ENCODE results near the gene MARCKS.
A peak's percentile ranks its signal among the peaks of the same experiment; 100 is the strongest.

The MARCKS gene

DNA sequence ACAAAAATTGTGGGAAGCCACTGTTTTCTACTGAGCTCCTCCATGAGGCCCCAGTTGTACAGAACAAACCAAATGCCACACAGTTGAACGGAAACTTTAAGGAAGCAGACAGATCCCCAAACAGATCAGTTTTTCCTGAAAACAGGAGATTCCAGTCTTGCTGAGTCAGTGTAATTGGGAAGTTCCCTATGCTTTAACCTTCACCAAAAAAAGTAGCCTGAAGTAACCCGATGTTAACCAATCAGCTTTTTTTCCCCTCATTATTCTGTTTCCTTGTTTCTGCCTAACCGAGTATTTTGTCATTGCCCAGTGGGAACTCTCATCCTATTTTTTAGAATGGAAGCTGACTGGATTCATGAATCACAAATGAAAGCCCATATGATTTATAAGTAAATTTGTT, 36.7 kb downstream of the MARCKS start:
- H3K27me3 ChIP-seq (replicated peaks in 2 of 5; ENCODE audit: control insufficient read depth in 4 of 5, insufficient read depth in 5 of 5, low read length in 4 of 5), result no peaks in the 10 kb centered on the region
- H3K9me3 ChIP-seq (ENCODE audit: control extremely low read depth in 1 of 5, control insufficient read depth in 4 of 5, insufficient read depth in 2 of 5, low read depth in 1 of 5, low read length in 4 of 5), result peaks cover 0 to 18% (median 5%) of the 10 kb centered on the region in 5 experiments
- POLR2A ChIA-PET, result no interaction called here
- CTCF ChIA-PET, result interaction anchor here (0.7 to 0.9 kb wide), 2 partner anchors 14 to 15 kb away, joined by 3 to 4 read pairs; no protein-coding TSS in a partner anchor
- no peak for DNase-seq
- WGBS (ENCODE audit: insufficient coverage), result 86% methylated on average over 3 of the region's 3 CpGs
- H3K4me3 ChIP-seq (ENCODE audit: control insufficient read depth in 1 of 7, extremely low read depth in 1 of 7, insufficient read depth in 4 of 7, low read depth in 2 of 7, low read length in 6 of 7), result no peak overlapping the region
- peaks cover 0 to 14% (median 6%) of the 10 kb centered on the region in 4 experiments for H3K4me1 ChIP-seq (ENCODE audit: control extremely low read depth in 1 of 4, control insufficient read depth in 4 of 4, insufficient read depth in 4 of 4, low read length in 3 of 4)
- H3K36me3 ChIP-seq (ENCODE audit: control insufficient read depth in 4 of 4, insufficient read depth in 4 of 4, low read length in 3 of 4), result no peaks in the 10 kb centered on the region
- H3K27ac ChIP-seq (ENCODE audit: insufficient read depth in 1 of 2, low read depth in 1 of 2, low read length in 2 of 2, poor library complexity in 1 of 2, severe bottlenecking in 2 of 2), result no peak overlapping the region

GRCh38 chr6:113894712-113895674, 37.8 kb downstream of the MARCKS start:
- Histone ChIP-seq H3K4me1 (ENCODE audit: control extremely low read depth in 1 of 4, control insufficient read depth in 4 of 4, insufficient read depth in 4 of 4, low read length in 3 of 4) (peaks cover 0 to 14% (median 6%) of the 10 kb centered on the region in 4 experiments), H3K4me3 (ENCODE audit: control insufficient read depth in 1 of 7, extremely low read depth in 1 of 7, insufficient read depth in 4 of 7, low read depth in 2 of 7, low read length in 6 of 7) (no peak overlapping the region), H3K9me3 (ENCODE audit: control extremely low read depth in 1 of 5, control insufficient read depth in 4 of 5, insufficient read depth in 2 of 5, low read depth in 1 of 5, low read length in 4 of 5) (peaks cover 0 to 18% (median 5%) of the 10 kb centered on the region in 5 experiments), H3K27me3 (replicated peaks in 2 of 5; ENCODE audit: control insufficient read depth in 4 of 5, insufficient read depth in 5 of 5, low read length in 4 of 5) (no peaks in the 10 kb centered on the region), H3K36me3 (ENCODE audit: control insufficient read depth in 4 of 4, insufficient read depth in 4 of 4, low read length in 3 of 4) (no peaks in the 10 kb centered on the region), H3K27ac (ENCODE audit: insufficient read depth in 1 of 2, low read depth in 1 of 2, low read length in 2 of 2, poor library complexity in 1 of 2, severe bottlenecking in 2 of 2) (no peak overlapping the region)
- WGBS (ENCODE audit: insufficient coverage), result 93% methylated on average over 3 of the region's 6 CpGs
- CTCF ChIA-PET, result interaction anchor here (1.0 kb wide), 1 partner anchor 10 kb away, joined by 3 read pairs; no protein-coding TSS in a partner anchor
- peak in 2 of 3 donors; percentile 29 to 48 for DNase-seq
- POLR2A ChIA-PET, result no interaction called here

DNA sequence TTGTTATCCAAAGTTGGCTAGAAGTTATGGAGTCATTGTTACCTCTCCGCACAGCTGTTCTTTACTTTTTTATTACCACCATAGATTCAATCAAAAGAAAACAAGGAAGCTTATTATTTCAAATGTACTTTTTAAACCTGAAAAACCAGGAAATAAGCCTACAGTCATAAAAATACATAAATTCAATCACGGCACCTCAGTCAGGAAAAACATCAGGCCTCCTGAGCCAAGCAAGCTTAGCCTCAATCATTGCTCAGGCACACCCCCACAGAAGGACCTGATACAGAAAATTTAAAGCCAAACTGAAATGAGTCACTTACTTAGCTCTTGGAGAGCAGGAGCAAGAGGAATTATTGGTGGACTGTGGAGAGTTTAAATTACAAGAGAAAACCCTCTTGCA, 44.3 kb downstream of the MARCKS start:
- Histone ChIP-seq H3K36me3 (ENCODE audit: control insufficient read depth in 4 of 4, insufficient read depth in 4 of 4, low read length in 3 of 4) (no peaks in the 10 kb centered on the region), H3K27me3 (replicated peaks in 2 of 5; ENCODE audit: control insufficient read depth in 4 of 5, insufficient read depth in 5 of 5, low read length in 4 of 5) (no peaks in the 10 kb centered on the region), H3K4me3 (ENCODE audit: control insufficient read depth in 1 of 7, extremely low read depth in 1 of 7, insufficient read depth in 4 of 7, low read depth in 2 of 7, low read length in 6 of 7) (no peak overlapping the region), H3K9me3 (ENCODE audit: control extremely low read depth in 1 of 5, control insufficient read depth in 4 of 5, insufficient read depth in 2 of 5, low read depth in 1 of 5, low read length in 4 of 5) (peaks cover 0 to 3% (median 0%) of the 10 kb centered on the region in 5 experiments), H3K27ac (ENCODE audit: insufficient read depth in 1 of 2, low read depth in 1 of 2, low read length in 2 of 2, poor library complexity in 1 of 2, severe bottlenecking in 2 of 2) (no peak overlapping the region), H3K4me1 (ENCODE audit: control extremely low read depth in 1 of 4, control insufficient read depth in 4 of 4, insufficient read depth in 4 of 4, low read length in 3 of 4) (peaks cover 0 to 11% (median 0%) of the 10 kb centered on the region in 4 experiments)
- ChIA-PET POLR2A (no interaction called here), CTCF (no interaction called here)
- no peak for DNase-seq
- WGBS (ENCODE audit: insufficient coverage), result 86% methylated on average over 1 of the region's 2 CpGs

DNA sequence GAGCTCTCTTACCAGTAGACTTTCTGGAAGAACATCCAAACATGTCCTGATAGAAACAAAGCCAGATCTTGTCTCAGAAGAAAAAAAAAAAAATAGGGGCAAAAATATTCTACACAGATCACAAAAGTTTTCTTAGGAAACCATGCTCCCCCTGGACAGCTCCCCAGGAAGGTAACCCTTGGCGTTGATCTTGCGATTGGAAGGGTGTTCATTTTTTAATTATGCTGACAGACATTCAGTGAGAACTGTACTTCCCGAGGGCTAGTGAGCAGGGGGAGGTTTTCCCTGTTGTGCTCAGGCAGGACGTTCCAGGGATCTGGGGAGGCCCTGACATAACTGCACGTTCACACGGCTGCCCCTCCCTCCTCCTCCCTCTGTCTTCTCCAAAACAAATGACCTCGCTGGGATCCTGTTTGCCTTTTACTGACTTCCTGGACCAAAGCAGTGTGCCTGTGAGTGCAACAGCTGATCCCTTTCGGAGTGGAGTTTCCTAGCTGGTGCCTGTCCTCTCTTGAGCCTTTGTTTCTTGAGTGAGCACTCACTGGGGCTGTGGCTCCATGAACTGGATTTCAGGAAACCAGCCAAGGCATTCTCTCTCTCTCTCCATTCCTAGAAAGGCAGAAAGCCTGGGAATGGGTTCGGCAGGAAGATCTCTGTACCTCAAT, 46.7 kb downstream of the MARCKS start:
- DNase-seq, result no peak
- 61% methylated on average over 5 of the region's 9 CpGs for WGBS (ENCODE audit: insufficient coverage)
- CTCF ChIA-PET, result interaction anchor here (0.6 kb wide), 2 partner anchors 16 to 33 kb away, joined by 3 read pairs; no protein-coding TSS in a partner anchor

GRCh38 chr6:113907102-113907815, 50.1 kb downstream of the MARCKS start:
- ChIA-PET POLR2A (no interaction called here), CTCF (interaction anchor here (0.7 to 3.5 kb wide), 12 partner anchors 13 to 1406 kb away, joined by 3 to 17 read pairs (median 4); no protein-coding TSS in a partner anchor)
- Histone ChIP-seq H3K27ac (ENCODE audit: insufficient read depth in 1 of 2, low read depth in 1 of 2, low read length in 2 of 2, poor library complexity in 1 of 2, severe bottlenecking in 2 of 2) (no peak overlapping the region), H3K9me3 (ENCODE audit: control extremely low read depth in 1 of 5, control insufficient read depth in 4 of 5, insufficient read depth in 2 of 5, low read depth in 1 of 5, low read length in 4 of 5) (no peaks in the 10 kb centered on the region), H3K4me3 (ENCODE audit: control insufficient read depth in 1 of 7, extremely low read depth in 1 of 7, insufficient read depth in 4 of 7, low read depth in 2 of 7, low read length in 6 of 7) (no peak overlapping the region), H3K36me3 (ENCODE audit: control insufficient read depth in 4 of 4, insufficient read depth in 4 of 4, low read length in 3 of 4) (no peaks in the 10 kb centered on the region), H3K4me1 (ENCODE audit: control extremely low read depth in 1 of 4, control insufficient read depth in 4 of 4, insufficient read depth in 4 of 4, low read length in 3 of 4) (peaks cover 0 to 11% (median 0%) of the 10 kb centered on the region in 4 experiments), H3K27me3 (replicated peaks in 2 of 5; ENCODE audit: control insufficient read depth in 4 of 5, insufficient read depth in 5 of 5, low read length in 4 of 5) (no peaks in the 10 kb centered on the region)
- 96% methylated on average over 5 of the region's 6 CpGs for WGBS (ENCODE audit: insufficient coverage)
- no peak for DNase-seq

More for the DNA sequence above, 46.7 kb downstream of the MARCKS start:
- no peaks in the 10 kb centered on the region for H3K36me3 ChIP-seq (ENCODE audit: control insufficient read depth in 4 of 4, insufficient read depth in 4 of 4, low read length in 3 of 4)
- no peak overlapping the region for H3K27ac ChIP-seq (ENCODE audit: insufficient read depth in 1 of 2, low read depth in 1 of 2, low read length in 2 of 2, poor library complexity in 1 of 2, severe bottlenecking in 2 of 2)
- POLR2A ChIA-PET, result no interaction called here
- no peaks in the 10 kb centered on the region for H3K27me3 ChIP-seq (replicated peaks in 2 of 5; ENCODE audit: control insufficient read depth in 4 of 5, insufficient read depth in 5 of 5, low read length in 4 of 5)
- H3K4me3 ChIP-seq (ENCODE audit: control insufficient read depth in 1 of 7, extremely low read depth in 1 of 7, insufficient read depth in 4 of 7, low read depth in 2 of 7, low read length in 6 of 7), result no peak overlapping the region
- H3K4me1 ChIP-seq (ENCODE audit: control extremely low read depth in 1 of 4, control insufficient read depth in 4 of 4, insufficient read depth in 4 of 4, low read length in 3 of 4), result peaks cover 0 to 11% (median 0%) of the 10 kb centered on the region in 4 experiments
- H3K9me3 ChIP-seq (ENCODE audit: control extremely low read depth in 1 of 5, control insufficient read depth in 4 of 5, insufficient read depth in 2 of 5, low read depth in 1 of 5, low read length in 4 of 5), result no peaks in the 10 kb centered on the region

GRCh38 chr6:113908801-113909200, 51.7 kb downstream of the MARCKS start:
- DNase-seq, result no peak
- Histone ChIP-seq H3K9me3 (ENCODE audit: control extremely low read depth in 1 of 5, control insufficient read depth in 4 of 5, insufficient read depth in 2 of 5, low read depth in 1 of 5, low read length in 4 of 5) (no peaks in the 10 kb centered on the region), H3K27ac (ENCODE audit: insufficient read depth in 1 of 2, low read depth in 1 of 2, low read length in 2 of 2, poor library complexity in 1 of 2, severe bottlenecking in 2 of 2) (no peak overlapping the region), H3K4me3 (ENCODE audit: control insufficient read depth in 1 of 7, extremely low read depth in 1 of 7, insufficient read depth in 4 of 7, low read depth in 2 of 7, low read length in 6 of 7) (no peak overlapping the region), H3K27me3 (replicated peaks in 2 of 5; ENCODE audit: control insufficient read depth in 4 of 5, insufficient read depth in 5 of 5, low read length in 4 of 5) (no peaks in the 10 kb centered on the region), H3K36me3 (ENCODE audit: control insufficient read depth in 4 of 4, insufficient read depth in 4 of 4, low read length in 3 of 4) (no peaks in the 10 kb centered on the region), H3K4me1 (ENCODE audit: control extremely low read depth in 1 of 4, control insufficient read depth in 4 of 4, insufficient read depth in 4 of 4, low read length in 3 of 4) (peaks cover 0 to 11% (median 0%) of the 10 kb centered on the region in 4 experiments)
- 94% methylated on average over 2 of the region's 3 CpGs for WGBS (ENCODE audit: insufficient coverage)
- ChIA-PET POLR2A (no interaction called here), CTCF (interaction anchor here (0.6 to 3.5 kb wide), 10 partner anchors 11 to 1408 kb away, joined by 3 to 17 read pairs (median 4); no protein-coding TSS in a partner anchor)
